Panc1 (cell line): ENCODE data around the gene CYB5R2.

Experiments
- CTCF ChIP-seq: fragments of 450-650 bp; IDR thresholded peaks from 2 replicates; pipeline ENCODE4 v1.5.1; 2017; ENCODE audit warnings: mild to moderate bottlenecking
- REST ChIP-seq, 2 experiments: IDR thresholded peaks; 2 replicates each; pipeline ENCODE4 v1.6.1; 2011 to 2012; ENCODE audit warnings: low read depth in 2 of 2, control low read depth in 1 of 2, low read length in 1 of 2, mild to moderate bottlenecking in 1 of 2, moderate library complexity in 1 of 2; ENCODE audit not compliant: insufficient read depth in 1 of 2

- TF ChIP-seq REST (IDR thresholded peaks at IDR 0.05; ENCODE audit: insufficient read depth in 1 of 2, low read depth in 2 of 2, low read length in 1 of 2) (no peak), CTCF (no peak)
These were observed 25.0 kb downstream of the CYB5R2 start for GRCh38 chr11:7648264-7648663.
